ENCODE results near the gene PRKN.

DNA sequence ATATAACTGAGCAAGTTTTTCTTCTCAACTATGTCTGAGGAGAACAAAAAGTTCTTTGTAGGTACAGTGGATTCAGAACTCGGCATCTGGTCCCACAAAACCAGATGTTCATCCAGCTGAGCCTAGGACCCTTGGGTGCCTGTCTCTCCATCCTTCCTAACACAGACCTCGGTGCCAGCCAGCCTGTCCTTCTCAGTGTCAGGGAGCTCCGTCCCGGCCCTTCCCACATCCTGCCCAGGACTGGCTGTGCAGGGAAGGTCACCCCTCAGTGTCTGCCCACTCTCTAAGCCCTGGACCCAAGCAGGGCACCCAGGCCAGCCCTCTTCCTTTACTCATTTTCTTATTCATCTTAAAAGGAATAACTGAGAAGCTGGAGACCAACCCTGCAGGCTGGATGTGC is 1421.7 kb downstream of the PRKN start:
- TF ChIP-seq, protein P1, sequence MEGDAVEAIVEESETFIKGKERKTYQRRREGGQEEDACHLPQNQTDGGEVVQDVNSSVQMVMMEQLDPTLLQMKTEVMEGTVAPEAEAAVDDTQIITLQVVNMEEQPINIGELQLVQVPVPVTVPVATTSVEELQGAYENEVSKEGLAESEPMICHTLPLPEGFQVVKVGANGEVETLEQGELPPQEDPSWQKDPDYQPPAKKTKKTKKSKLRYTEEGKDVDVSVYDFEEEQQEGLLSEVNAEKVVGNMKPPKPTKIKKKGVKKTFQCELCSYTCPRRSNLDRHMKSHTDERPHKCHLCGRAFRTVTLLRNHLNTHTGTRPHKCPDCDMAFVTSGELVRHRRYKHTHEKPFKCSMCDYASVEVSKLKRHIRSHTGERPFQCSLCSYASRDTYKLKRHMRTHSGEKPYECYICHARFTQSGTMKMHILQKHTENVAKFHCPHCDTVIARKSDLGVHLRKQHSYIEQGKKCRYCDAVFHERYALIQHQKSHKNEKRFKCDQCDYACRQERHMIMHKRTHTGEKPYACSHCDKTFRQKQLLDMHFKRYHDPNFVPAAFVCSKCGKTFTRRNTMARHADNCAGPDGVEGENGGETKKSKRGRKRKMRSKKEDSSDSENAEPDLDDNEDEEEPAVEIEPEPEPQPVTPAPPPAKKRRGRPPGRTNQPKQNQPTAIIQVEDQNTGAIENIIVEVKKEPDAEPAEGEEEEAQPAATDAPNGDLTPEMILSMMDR (conservative IDR thresholded peaks at IDR 0.05) = no peak
- TF ChIP-seq EZH2 (IDR thresholded peaks at IDR 0.05; ENCODE audit: low read depth) = no peak
